Lower lobe of right lung (tissue), 2 donors: Measurements from ENCODE around the gene ALOX5AP. TPM values are rescaled to one million over a fixed set of nuclear protein-coding genes. Genes with fewer than 3 reads are reported as not detected.
"Not testable (repeated sequence)": the region's sequence is repeated elsewhere in the genome, so short reads cannot be mapped to it uniquely, and the experiment has no call there.

ENCODE experiments used
- ATAC-seq, 2 donors: fragments of 200-7000 bp; cut with Tn5 transposase; one replicate each; pipeline ENCODE4 v1.9.1; 2020 to 2022; ENCODE audit warnings: mild to moderate bottlenecking in 2 of 2, moderate library complexity in 2 of 2
- DNase-seq: peaks from one replicate; pipeline ENCODE4 v3.0.0-alpha.2; 2020
- H3K27ac ChIP-seq: fragments of 200-600 bp; one replicate; pipeline ENCODE4 v1.8.0; 2022
- H3K27me3 ChIP-seq: fragments of 200-600 bp; one replicate; pipeline ENCODE4 v1.8.0; 2022; ENCODE audit warnings: low read depth
- H3K36me3 ChIP-seq: fragments of 200-600 bp; one replicate; pipeline ENCODE4 v1.8.0; 2022; ENCODE audit warnings: mild to moderate bottlenecking
- H3K4me1 ChIP-seq: fragments of 200-600 bp; one replicate; pipeline ENCODE4 v1.8.0; 2022
- H3K4me3 ChIP-seq: fragments of 200-600 bp; one replicate; pipeline ENCODE4 v1.8.0; 2022; ENCODE audit warnings: mild to moderate bottlenecking
- H3K9me3 ChIP-seq: fragments of 200-600 bp; one replicate; pipeline ENCODE4 v1.8.0; 2022
- CTCF ChIP-seq: fragments of 200-600 bp; IDR thresholded peaks from one replicate; pipeline ENCODE4 v1.8.0; 2022; ENCODE audit warnings: antibody characterized with exemption, mild to moderate bottlenecking
- intact Hi-C: fragments of 100-400 bp; cut with DNase I; formaldehyde crosslinking; loops from one replicate; pipeline ENCODE4 v1.11.0; 2022
- total RNA-seq: library from RNA; stranded (reverse); fragmentation: NEBNext Ultra II Directional; extraction: Animal tissue kit (Norgen Biotek cat#: 25700); gene quantifications from one replicate; pipeline ENCODE4 v1.2.1, GENCODE V29; 2021
- donor health status: DM: no; HTN: yes; CAD: no; lungs with severe emphysema.

Gene ALOX5AP
- total RNA-seq, 1 donor from 2014 or later, result 311 TPM

GRCh38 chr13:30745906-30746686 lies 10.8 kb downstream of the ALOX5AP start:
- peak; percentile 37 to 43 for ATAC-seq
- intact Hi-C loops, result no loop called here
- TF ChIP-seq CTCF, result no peak
- no peak for DNase-seq
- no peaks in the 10 kb centered on the region for H3K27me3 ChIP-seq
- no peaks in the 10 kb centered on the region for H3K9me3 ChIP-seq
- no peak overlapping the region for H3K4me3 ChIP-seq
- peak overlapping the region; percentile 46 for H3K27ac ChIP-seq
- peaks cover 5% of the 10 kb centered on the region for H3K36me3 ChIP-seq
- peaks cover 60% of the 10 kb centered on the region for H3K4me1 ChIP-seq

GRCh38 chr13:30746791-30747190 lies 11.4 kb downstream of the ALOX5AP start:
- H3K4me1 ChIP-seq, result peaks cover 59% of the 10 kb centered on the region
- no peak for TF ChIP-seq CTCF
- H3K27ac ChIP-seq, result peak overlapping the region; percentile 31
- no peaks in the 10 kb centered on the region for H3K27me3 ChIP-seq
- no peaks in the 10 kb centered on the region for H3K9me3 ChIP-seq
- intact Hi-C loops, result no loop called here
- ATAC-seq, result no peak
- no peak overlapping the region for H3K4me3 ChIP-seq
- no peak for DNase-seq
- peaks cover 8% of the 10 kb centered on the region for H3K36me3 ChIP-seq

- H3K9me3 ChIP-seq, H3K27me3 ChIP-seq, ATAC-seq, H3K27ac ChIP-seq, H3K4me3 ChIP-seq, intact Hi-C loops: not testable (repeated sequence)
- peak; percentile 56 for DNase-seq
- peaks cover 16% of the 10 kb centered on the region for H3K36me3 ChIP-seq
- H3K4me1 ChIP-seq, result peaks cover 51% of the 10 kb centered on the region
Observed at GRCh38 chr13:30747845-30748244, 12.5 kb downstream of the ALOX5AP start.

GRCh38 chr13:30748717-30749116 lies 13.4 kb downstream of the ALOX5AP start:
- intact Hi-C loops, result no loop called here
- no peaks in the 10 kb centered on the region for H3K9me3 ChIP-seq
- no peak for TF ChIP-seq CTCF
- no peak for DNase-seq
- peaks cover 42% of the 10 kb centered on the region for H3K4me1 ChIP-seq
- no peaks in the 10 kb centered on the region for H3K27me3 ChIP-seq
- H3K4me3 ChIP-seq, result no peak overlapping the region
- no peak overlapping the region for H3K27ac ChIP-seq
- peaks cover 16% of the 10 kb centered on the region for H3K36me3 ChIP-seq
- ATAC-seq, result no peak

- H3K4me3 ChIP-seq, result no peak overlapping the region
- no peaks in the 10 kb centered on the region for H3K9me3 ChIP-seq
- intact Hi-C loops, result no loop called here
- DNase-seq (no peak), ATAC-seq (no peak)
- H3K27me3 ChIP-seq, result no peaks in the 10 kb centered on the region
- peaks cover 29% of the 10 kb centered on the region for H3K4me1 ChIP-seq
- no peak for TF ChIP-seq CTCF
- H3K36me3 ChIP-seq, result peaks cover 16% of the 10 kb centered on the region
- H3K27ac ChIP-seq, result no peak overlapping the region
Observed at GRCh38 chr13:30750036-30750435, 14.7 kb downstream of the ALOX5AP start.

GRCh38 chr13:30751183-30751933 lies 16.0 kb downstream of the ALOX5AP start:
- Histone ChIP-seq H3K27me3 (no peaks in the 10 kb centered on the region), H3K4me3 (no peak overlapping the region), H3K27ac (no peak overlapping the region), H3K9me3 (no peaks in the 10 kb centered on the region), H3K4me1 (peaks cover 16% of the 10 kb centered on the region), H3K36me3 (peaks cover 20% of the 10 kb centered on the region)
- ATAC-seq (no peak), DNase-seq (no peak)
- no peak for TF ChIP-seq CTCF
- intact Hi-C loops, result no loop called here
